UCSD-AML1 (cell line): Measurements from ENCODE around the gene KEAP1.
"Not testable (repeated sequence)": the region's sequence is repeated elsewhere in the genome, so short reads cannot be mapped to it uniquely, and the experiment has no call there.

ENCODE experiments used
- DNase-seq: peaks from one replicate; lab custom pipeline; 2025; ENCODE audit not compliant: unreplicated experiment; lab: John Stamatoyannopoulos, UW

The KEAP1 gene

DNA sequence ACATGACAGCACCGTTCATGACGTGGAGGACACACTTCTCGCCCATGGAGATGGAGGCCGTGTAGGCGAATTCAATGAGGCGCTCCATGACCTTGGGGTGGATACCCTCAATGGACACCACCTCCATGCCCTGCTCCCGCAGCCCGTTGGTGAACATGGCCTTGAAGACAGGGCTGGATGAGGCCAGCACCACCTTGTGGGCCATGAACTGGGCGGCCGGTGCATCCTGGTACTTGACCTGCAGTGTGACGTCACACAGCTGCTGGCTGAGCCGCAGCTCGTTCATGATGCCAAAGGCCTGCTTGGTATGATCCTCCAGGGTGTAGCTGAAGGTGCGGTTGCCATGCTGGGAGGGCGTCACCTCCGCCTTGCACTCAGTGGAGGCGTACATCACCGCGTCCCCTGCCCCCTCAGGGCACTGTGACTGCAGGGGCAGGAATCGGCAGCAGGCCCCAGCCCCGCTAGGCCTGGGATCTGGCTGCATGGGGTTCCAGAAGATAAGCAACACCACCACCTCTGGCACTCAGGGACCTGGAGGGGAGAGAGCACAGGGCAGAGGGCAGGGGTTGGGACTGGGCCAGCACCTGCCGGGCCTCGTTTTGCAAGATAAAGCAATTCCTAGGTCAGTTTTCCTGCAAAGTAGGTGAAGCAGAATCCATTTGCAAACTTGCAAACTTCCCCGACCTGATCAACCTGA lies 3.5 kb downstream of the KEAP1 start:
- DNase-seq = no peak

DNA sequence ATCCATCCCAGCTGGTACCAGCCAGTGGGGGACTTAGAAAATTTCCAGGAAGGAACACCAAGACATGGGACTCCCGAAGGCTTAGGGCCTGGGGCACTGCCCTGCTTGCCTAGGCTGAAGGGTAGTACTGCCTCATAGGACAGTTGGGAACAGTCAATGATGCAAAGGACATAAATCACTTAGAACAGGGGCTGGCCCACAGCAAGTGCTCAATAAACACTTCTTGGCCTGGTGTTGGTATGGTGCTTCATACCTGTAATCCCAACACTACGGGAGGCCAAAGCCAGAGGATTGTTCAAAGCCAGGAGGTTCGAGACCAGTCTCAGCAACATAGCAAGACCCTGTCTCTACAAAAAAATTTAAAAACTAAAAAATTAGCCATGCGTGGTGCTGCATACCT lies 5.8 kb downstream of the KEAP1 start:
- no peak for DNase-seq

DNA sequence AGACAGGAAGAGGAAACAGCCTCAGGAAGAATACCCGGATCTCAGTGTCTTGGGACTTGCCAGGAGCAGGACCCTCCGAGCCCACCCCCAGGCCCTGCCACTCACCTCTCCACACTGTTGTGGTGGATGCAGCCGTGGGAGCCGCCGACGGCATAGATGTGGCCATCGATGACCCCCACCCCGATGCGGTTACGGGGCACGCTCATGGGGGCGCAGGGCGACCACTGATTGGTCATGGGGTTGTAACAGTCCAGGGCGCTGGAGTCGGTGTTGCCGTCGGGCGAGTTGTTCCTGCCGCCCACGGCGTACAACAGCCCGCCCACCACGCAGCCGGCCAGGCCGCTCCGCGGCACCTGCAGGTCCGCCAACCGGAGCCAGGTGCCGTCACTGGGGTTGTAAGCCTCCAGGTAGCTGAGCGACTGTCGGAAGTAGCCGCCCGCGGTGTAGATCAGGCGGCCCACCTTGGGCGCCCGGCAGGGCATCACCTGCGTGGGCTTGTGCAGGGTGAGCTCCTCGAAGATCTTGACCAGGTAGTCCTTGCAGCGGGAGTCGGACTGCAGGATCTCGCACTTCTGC lies 11.6 kb downstream of the KEAP1 start:
- no peak for DNase-seq

DNA sequence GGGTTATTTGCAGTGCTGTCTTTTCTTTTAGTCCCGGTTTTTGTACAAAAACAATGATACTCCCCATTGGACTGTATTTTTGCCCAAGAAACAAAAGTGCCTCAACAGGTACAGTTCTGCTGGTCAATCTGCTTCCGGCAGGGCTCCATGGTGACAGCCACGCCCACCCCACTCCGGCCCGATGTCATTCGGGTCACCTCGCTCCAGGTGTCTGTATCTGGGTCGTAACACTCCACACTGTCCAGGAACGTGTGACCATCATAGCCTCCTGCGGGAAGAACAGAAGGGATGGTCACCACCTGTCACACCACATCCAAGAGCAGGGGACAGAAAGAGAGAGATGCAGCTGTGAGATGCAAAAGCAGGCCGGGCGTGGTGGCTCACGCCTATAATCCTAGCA lies 16.6 kb downstream of the KEAP1 start:
- no peak for DNase-seq

DNA sequence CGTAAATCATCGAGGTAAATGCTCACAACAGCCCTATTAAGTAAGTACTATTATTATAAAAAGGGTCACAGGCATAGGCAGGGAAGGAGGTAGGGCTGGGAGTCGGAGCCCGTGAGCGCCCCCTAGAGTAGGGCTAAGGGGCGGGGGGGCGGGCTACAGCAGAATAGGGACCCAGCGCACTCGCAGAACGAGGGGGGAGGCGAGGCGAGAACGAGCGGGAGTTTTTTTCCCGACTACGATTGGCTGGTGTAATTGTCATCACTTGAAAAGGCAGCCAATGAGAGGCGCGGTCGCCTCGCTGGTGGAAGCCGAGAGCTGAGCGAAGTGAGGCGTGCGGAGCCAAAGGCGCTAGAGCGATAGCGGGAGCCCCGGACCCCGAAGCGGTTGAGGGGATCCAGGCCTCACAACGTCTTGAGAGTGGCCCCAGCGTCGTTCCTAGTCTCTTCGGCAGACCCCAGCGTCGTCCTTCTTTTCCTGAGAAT lies 24.2 kb downstream of the KEAP1 start:
- no peak for DNase-seq

DNA sequence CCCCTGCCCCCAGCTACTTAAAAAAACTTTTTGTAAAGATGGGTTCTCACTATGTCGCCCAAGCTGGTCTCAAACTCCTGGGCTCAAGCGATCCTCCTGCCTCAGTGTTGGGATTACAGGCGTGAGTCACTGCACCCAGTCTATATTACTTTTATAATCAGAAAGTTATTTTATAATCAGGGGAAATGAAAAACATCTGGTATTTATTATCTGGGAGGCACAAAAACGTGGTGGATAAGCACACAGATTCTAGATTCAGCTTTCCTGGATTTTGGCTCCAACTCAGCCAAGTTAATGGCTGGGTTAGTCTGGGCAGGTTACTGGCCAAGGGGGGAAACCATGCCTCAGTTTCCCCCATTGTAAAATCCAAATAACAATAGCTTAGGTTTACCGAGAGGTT lies 24.7 kb downstream of the KEAP1 start:
- DNase-seq = no peak

DNA sequence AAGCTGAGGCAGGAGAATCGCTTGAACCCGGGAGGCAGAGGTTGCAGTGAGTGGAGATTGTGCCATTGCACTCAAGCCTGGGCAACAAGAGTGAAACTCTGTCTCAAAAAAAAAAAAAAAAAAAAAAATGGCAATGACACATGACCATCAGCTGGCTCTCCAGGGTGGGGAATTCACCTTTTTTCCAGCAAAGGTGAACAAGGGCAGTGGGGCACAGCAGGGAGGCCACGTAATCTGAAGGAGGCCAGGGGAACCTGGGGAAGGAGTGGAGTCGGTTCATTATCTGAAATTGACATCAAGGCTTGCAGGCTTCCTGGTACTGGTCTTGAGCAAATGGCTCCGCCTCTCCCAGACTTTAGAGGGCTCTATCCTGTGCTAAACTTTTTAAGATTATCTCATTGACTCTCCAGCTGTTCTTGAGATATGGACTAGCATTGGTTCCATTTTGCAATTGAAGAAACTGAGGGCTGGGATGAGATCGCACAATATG lies 28.1 kb downstream of the KEAP1 start:
- peak; percentile 14 for DNase-seq

DNA sequence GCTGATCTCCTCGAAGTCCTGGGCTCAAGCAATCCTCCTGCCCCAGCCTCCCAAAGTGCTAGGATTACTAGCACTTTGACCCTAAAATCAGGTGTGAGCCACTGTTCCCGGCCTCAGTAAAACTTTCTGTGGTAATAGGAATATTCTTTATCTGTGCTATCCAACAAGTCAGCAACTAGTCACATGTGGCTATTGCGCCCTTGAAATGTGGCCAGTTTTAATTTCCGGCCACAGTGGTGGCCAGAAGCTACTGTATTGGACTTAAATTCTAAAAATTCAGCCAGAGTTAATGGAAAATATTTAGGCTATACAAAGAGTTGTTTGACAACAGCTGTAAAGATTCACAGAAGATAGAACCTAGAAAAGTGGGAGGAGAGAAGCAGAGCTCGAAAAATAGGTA lies 30.0 kb downstream of the KEAP1 start:
- no peak for DNase-seq

DNA sequence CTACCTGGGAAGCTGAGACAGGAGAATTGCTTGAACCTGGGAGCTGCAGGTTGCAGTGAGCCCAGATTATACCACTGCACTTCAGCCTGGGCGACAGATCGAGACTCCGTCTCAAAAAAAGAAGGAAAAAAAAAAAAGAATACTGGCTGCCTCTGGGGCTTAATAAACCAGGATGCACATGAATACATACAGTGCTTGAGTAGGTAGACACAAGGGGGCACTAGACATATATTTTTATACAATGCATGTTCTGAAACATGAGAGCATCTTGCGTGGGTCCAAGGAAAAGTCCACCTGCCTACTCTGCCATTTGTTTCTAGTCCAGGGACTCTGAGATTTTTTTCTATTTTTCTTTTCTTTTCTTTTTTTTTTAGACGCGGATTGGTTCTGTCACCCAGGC lies 31.2 kb downstream of the KEAP1 start:
- DNase-seq = no peak

DNA sequence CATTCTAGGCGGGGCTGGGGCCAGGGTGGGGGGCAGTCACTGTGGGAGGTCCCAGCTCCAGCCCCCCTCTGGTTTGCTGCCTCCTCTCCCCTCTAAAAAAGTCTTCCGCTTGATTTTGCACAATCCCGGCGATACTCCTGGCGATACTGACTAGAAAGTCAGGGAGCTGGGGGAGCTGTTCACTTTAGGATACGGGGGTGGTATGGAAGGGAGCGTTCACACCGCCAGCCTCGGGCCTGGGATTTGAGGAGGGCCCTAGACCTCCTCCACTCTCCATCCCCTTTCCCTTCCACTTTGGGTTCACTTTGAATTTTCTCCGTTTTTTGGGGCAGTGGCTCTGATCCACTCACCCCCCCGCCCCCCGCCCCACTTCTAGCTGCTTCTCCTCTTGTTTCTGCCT lies 35.0 kb downstream of the KEAP1 start:
- no peak for DNase-seq

DNA sequence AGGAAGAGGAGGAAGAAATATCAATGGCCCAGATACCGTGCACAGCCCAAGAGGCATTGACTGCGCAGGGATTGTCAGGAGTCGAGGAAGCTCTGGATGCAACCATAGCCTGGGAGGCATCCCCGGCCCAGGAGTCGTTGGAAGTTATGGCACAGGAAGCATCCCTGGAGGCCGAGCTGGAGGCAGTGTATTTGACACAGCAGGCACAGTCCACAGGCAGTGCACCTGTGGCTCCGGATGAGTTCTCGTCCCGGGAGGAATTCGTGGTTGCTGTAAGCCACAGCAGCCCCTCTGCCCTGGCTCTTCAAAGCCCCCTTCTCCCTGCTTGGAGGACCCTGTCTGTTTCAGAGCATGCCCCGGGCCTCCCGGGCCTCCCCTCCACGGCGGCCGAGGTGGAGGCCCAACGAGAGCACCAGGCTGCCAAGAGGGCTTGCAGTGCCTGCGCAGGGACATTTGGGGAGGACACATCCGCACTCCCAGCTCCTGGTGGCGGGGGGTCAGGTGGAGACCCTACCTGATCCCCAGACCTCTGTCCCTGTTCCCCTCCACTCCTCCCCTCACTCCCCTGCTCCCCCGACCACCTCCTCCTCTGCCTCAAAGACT lies 36.0 kb downstream of the KEAP1 start:
- DNase-seq = no peak

DNA sequence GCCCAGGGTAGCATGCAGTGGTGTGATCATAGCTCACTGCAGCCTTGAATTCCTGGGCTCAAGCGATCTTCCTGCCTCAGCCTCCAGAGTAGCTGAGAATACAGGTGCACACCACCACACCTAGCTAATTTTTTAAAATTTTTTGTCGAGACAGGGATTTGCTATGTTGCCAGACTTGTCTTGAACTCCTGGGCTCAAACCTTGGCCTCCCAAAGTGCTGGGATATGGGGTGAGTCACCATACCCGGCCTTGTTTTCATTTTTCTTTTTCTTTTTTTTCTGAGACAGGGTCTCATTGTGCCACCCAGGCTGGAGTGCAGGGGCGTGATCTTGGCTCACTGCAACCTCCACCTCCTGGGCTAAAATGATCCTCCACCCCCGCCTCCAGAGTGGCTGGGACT lies 38.7 kb downstream of the KEAP1 start:
- DNase-seq = no peak

DNA sequence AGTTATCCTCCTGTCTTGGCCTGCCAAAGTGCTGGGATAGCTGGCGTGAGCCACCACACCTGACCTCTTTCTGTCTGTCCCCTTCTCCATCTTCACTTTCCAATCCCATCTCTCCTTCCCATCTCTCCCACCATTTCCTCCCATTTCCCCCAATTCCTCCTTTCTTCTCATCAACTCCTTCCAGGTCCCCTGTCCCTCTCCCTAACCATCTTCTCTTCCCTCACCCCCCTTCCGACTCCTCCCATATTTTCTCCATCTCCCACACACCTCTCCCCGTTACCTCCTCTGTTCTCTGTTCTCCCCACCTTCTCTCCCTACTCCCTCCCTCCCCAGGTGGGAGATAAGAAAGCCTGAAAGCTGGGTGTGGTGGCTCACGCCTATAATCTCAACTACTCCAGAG lies 40.6 kb downstream of the KEAP1 start:
- DNase-seq = no peak

DNA sequence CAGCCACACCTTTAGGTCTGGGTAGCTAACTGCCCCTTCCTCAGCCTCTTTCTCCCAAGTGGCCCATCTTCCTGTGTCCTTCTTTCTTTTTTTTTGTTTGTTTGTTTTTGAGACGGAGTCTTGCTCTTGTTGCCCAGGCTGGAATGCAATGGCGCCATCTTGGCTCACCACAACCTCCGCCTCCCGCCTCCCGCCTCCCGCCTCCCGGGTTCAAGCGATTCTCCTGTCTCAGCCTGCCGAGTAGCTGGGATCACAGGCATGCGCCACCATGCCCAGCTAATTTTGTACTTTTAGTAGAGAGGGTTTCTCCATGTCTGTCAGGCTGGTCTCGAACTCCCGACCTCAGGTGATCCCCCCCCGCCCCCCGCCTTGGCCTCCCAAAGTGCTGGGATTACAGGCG lies 41.1 kb downstream of the KEAP1 start:
- not testable (repeated sequence) for DNase-seq

DNA sequence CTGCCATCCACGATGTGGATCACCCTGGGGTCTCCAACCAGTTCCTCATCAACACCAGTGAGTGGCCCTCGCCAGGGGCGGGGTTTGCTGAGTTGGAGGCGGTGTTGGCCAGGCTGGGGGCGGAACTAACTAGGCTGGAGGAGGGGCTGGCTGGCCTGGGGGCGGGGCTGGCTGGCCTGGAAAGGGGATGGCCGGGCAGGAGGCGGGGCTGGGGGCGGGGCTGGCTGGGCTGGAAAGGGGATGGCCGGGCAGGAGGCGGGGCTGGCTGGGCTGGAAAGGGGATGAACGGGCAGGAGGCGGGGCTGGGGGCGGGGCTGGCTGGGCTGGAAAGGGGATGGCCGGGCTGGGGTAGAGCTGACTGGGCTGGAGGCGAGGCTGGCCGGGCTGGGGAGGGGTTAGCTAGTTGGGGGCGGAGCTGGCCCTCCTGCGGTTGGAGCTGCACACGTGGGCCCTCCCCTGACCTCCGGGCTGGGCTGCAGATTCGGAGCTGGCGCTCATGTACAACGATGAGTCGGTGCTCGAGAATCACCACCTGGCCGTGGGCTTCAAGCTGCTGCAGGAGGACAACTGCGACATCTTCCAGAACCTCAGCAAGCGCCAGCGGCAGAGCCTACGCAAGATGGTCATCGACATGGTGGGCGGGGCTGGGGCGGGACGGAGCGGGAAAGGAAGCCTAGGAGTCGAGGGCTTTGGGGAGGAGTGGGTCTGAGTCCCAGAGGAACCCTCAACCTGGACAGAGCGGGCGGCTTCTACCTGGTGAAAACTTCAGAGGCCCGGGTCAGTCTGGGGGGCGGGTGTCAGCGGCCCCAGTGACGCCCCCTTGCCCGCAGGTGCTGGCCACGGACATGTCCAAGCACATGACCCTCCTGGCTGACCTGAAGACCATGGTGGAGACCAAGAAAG lies 41.9 kb downstream of the KEAP1 start:
- peak; percentile 96 for DNase-seq

DNA sequence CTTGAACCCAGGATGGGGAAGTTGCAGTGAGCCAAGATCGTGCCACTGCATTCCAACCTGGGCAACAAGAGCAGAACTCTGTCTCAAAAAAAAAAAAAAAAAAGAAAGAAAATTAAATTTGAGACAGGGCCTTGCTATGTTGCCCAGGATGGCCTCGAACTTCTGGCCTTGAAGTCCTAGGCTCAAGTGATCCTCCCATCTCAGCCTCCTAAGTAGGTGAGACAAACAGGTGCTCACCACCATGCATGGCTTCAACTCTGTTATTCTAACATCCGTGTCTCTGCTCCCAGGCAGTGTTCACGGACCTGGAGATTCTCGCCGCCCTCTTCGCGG lies 42.5 kb downstream of the KEAP1 start:
- no peak for DNase-seq

DNA sequence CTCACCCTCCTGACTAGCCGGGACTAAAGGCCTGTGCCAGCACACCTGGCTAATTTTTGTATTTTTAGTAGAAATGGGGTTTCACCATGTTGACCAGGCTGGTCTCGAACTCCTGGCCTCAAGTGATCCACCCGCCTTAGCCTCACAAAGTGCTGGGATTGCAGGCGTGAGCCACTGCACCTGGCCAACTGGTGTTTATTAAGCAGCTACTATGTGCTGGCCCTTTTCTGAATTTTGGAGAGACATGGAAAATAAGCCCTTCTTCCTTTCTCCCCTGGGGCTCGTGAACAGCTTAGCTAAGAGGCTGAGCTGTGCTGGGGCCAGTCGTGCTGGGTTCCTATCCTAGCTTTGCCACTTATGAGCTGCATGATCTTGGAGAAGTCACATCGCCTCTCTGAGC lies 44.4 kb downstream of the KEAP1 start:
- not testable (repeated sequence) for DNase-seq

DNA sequence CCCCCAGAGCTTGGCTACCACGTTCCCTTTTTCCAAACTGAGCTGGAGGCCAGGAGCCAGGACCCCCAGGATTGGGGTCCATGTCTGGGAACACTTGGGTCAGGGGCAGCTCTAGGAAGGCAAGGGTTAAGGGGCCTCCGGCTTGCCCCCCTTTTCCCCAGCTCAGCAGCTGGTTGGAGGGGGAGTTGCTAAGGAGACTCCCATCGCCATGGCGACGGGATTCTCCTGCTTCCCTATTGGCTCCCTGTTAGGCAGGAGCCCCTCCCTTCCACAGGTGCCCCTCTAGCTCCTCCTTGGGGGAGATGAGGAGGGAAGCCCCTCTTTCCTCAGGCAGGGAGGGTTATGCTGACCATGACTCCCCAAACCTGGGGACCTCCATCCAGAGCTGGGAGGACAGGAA lies 48.9 kb downstream of the KEAP1 start:
- DNase-seq = no peak

DNA sequence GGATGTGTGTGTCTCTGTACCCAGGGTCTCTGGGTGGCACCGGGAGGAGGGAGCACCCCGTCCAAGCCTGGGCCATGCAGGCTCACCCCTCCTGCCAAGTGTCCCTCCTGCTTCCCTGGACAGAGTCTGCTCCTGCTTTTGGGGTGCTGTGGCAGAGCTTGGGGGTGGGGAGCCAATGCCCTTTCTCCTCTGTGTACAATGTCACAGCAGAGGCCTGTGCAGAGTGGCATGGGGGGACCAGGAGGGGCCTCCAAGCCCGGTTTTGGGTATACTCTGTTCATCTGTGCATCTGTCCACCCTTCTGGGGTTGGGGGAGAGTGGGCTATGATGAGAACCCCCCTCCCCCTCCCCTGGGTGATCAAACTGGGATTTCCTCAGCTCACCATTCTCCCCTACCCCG lies 49.3 kb downstream of the KEAP1 start:
- DNase-seq = no peak

DNA sequence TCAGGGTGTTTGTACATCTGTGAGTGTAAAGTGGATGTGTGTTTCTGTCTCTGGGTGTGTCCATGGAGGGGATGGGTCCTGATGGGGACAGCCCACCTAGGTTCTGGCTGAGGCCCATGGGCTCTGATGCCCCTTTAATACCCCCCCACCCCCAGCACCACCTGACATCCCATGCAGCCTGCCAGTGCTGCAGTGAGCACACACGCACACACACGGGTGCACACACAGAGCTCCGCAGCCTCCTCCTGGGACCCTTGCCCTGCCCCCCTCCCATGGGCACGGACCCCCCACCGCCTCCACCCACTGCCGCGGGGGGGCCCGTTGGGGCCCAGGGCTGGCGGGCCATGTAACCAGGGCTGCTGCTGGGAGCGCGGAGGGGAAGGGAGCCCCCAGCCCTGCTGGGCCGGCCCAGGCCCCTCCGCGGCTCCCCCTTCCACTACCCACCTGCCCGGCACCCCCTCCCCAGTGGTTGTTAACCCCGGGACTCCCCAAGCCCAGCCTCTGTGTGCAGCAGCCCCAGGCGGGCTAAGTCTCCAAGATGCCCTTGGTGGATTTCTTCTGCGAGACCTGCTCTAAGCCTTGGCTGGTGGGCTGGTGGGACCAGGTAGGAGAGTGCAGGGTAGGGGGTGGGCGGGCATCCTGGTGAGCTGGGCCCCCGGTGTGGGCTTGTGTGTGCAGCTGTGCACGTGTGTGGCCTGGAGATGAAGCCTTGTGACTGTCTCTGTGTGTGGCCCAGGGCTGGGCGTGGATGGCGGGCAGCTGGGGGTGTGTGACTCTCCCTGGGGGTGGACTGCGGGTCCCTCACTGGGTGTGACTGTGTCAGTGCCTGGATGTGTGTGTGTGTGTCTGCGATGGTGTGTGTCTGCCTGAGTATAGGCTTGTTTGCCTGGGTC lies 50.2 kb downstream of the KEAP1 start:
- DNase-seq = no peak
